T-helper 1 cell treated with Interleukin-12 subunit alpha and Interleukin-12 subunit beta and Interleukin-4 antibody, amounts not matched to agents 30 μg/mL and 1 μg/mL, for 36 hours (primary cell): ENCODE results near the gene KLHL2.
"Not testable (repeated sequence)": the region's sequence is repeated elsewhere in the genome, so short reads cannot be mapped to it uniquely, and the experiment has no call there.

ENCODE experiments used
- H3K27ac Mint-ChIP-seq: one replicate; pipeline ENCODE4 v1.8.0; 2021; ENCODE audit warnings: mild to moderate bottlenecking, mixed read lengths
- H3K27me3 Mint-ChIP-seq: one replicate; pipeline ENCODE4 v1.8.0; 2021; ENCODE audit warnings: low read depth, mixed read lengths
- H3K36me3 Mint-ChIP-seq: one replicate; pipeline ENCODE4 v1.8.0; 2021; ENCODE audit warnings: low read depth, mixed read lengths
- H3K4me1 Mint-ChIP-seq: one replicate; pipeline ENCODE4 v1.8.0; 2021; ENCODE audit warnings: low read depth, mixed read lengths
- H3K4me3 Mint-ChIP-seq: one replicate; pipeline ENCODE4 v1.8.0; 2021; ENCODE audit warnings: mild to moderate bottlenecking, moderate library complexity, mixed read lengths
- H3K9me3 Mint-ChIP-seq: one replicate; pipeline ENCODE4 v1.8.0; 2021; ENCODE audit warnings: mixed read lengths

KLHL2 gene

DNA sequence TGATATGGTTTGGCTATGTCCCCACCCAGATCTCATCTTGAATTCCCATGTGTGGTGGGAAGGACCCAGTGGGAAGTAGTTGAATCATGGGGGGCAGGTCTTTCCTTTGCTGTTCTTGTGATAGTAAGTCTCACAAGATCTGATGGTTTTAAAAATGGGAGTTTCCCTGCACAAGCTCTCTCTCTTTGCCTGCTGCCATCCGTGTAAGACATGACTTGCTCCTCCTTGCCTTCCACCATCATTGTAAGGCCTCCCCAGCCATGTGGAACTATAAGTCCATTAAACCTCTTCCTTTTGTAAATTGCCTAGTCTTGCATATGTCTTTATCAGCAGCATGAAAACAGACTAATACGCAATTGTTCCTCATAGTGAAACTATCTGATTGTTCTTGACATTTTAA is 66.1 kb downstream of the KLHL2 start:
- H3K9me3 Mint-ChIP-seq, H3K27ac Mint-ChIP-seq, H3K27me3 Mint-ChIP-seq, H3K4me3 Mint-ChIP-seq: not testable (repeated sequence)
- Mint-ChIP-seq H3K4me1 (peaks cover 14% of the 10 kb centered on the region), H3K36me3 (peaks cover 48% of the 10 kb centered on the region)

DNA sequence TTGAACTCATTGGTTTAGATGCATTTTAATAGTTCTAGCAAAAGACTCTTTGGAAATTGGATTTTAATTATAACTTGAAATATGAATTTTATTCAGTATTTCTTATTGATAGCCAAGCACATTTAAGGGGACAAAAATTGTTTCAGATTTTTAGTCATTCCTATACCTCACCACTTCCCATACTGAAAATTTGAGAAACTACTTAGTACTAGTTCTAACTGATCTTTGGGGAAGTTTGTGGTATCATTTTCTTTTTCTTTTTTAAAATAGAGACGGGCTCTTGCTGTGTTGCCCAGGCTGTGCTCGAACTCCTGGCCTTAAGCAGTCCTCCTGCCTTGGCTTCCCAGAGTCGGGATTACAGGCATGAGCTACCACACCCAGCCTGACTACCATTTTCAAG is 68.0 kb downstream of the KLHL2 start:
- H3K4me3 Mint-ChIP-seq, H3K9me3 Mint-ChIP-seq, H3K27me3 Mint-ChIP-seq, H3K4me1 Mint-ChIP-seq, H3K27ac Mint-ChIP-seq: not testable (repeated sequence)
- H3K36me3 Mint-ChIP-seq = peaks cover 46% of the 10 kb centered on the region

DNA sequence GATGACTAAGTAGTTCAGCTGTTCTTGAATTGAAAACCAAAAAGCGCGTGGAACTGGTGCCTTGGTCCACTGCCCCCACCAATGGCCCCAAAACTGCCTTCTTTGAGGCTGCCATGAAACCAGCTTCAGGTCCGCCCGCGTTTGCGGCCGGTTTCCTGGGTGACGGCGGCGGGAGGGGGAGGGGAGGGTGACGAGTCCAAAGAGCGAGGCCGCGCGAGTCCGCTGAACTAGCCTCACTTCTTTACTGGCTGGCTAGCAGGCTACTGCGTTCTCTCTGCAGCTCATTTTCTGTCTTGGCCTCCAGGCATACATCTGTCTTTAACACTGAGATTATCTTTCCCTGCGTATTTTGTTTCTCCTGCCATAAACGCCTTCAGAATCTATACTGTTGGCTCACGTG is 72.2 kb downstream of the KLHL2 start:
- not testable (repeated sequence) for H3K27ac Mint-ChIP-seq, H3K4me1 Mint-ChIP-seq, H3K4me3 Mint-ChIP-seq, H3K27me3 Mint-ChIP-seq, H3K9me3 Mint-ChIP-seq
- peaks cover 41% of the 10 kb centered on the region for H3K36me3 Mint-ChIP-seq

DNA sequence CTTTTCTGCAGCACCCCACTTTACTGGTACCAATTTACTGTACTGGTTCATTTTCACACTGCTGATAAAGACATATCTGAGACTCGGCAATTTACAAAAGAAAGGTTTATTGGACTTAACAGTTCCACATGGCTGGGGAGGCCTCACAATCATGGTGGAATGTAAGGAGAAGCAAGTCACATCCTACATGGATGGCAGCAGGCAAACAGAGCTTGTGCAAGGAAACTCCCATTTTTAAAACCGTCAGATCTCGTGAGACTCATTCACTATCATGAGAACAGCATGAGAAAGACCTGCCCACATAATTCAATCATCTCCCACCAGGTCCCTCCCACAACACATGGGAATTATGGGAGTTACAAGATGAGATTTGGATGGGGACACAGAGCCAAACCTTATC is 77.3 kb downstream of the KLHL2 start:
- H3K4me3 Mint-ChIP-seq, H3K27ac Mint-ChIP-seq, H3K27me3 Mint-ChIP-seq, H3K9me3 Mint-ChIP-seq: not testable (repeated sequence)
- Mint-ChIP-seq H3K4me1 (peaks cover 30% of the 10 kb centered on the region), H3K36me3 (peaks cover 42% of the 10 kb centered on the region)

DNA sequence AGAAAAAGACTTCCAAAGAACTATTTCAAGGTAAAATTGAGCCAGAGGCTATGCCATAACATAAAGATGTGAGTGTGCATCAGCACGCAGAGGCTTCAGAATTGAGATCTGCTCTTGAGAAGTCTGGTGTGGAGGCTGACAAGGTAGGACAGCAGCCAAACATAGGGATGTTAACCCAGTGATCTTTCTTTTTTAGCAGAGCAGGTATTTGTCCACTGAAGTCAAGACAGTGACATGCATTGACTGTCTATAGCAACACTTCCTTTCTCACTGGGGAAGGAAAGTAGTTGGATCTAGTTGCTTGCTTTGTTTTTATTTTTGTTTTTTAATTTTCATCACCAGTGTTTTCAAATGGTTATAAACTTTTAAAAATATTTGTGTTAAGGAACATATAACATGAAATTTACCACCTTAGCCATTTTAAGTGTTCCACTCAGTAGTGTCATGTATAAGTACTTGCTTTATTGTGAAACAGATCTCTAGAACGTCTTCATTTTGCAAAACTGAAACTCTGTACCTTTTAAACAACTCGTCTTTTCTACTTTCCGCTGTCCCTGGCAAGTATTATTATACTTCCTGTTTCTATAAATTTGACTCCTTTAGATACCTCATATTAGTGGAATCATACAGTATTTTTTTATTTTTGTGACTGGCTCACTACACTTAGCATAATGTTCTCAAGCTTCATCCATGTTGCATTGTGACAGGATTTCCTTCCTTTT is 79.4 kb downstream of the KLHL2 start:
- Mint-ChIP-seq H3K4me1 (peaks cover 32% of the 10 kb centered on the region), H3K36me3 (peaks cover 36% of the 10 kb centered on the region), H3K27ac (peak overlapping the region; percentile 6), H3K4me3 (peak overlapping the region; percentile 47)
- not testable (repeated sequence) for H3K9me3 Mint-ChIP-seq, H3K27me3 Mint-ChIP-seq

DNA sequence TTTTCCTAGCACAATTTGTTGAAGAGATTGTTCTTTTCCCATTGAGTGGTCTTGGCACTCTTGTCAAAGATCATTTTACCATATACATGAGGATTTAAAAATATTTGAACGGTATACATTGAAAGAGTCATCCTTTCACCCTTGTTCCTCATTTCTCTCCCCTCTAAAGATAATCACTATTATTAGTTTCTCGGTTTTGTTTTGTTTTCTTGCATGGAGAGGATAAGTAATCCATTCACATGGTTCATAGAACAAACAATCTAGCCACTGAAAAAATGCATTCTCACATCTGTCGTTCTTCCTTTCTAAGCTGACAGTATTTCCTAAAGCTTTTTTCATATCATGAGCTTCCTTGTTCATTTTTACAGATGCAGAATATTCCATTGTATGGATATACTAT is 80.9 kb downstream of the KLHL2 start:
- H3K27ac Mint-ChIP-seq = no peak overlapping the region
- peaks cover 24% of the 10 kb centered on the region for H3K36me3 Mint-ChIP-seq
- no peaks in the 10 kb centered on the region for H3K9me3 Mint-ChIP-seq
- no peaks in the 10 kb centered on the region for H3K27me3 Mint-ChIP-seq
- no peak overlapping the region for H3K4me3 Mint-ChIP-seq
- H3K4me1 Mint-ChIP-seq = peaks cover 31% of the 10 kb centered on the region

DNA sequence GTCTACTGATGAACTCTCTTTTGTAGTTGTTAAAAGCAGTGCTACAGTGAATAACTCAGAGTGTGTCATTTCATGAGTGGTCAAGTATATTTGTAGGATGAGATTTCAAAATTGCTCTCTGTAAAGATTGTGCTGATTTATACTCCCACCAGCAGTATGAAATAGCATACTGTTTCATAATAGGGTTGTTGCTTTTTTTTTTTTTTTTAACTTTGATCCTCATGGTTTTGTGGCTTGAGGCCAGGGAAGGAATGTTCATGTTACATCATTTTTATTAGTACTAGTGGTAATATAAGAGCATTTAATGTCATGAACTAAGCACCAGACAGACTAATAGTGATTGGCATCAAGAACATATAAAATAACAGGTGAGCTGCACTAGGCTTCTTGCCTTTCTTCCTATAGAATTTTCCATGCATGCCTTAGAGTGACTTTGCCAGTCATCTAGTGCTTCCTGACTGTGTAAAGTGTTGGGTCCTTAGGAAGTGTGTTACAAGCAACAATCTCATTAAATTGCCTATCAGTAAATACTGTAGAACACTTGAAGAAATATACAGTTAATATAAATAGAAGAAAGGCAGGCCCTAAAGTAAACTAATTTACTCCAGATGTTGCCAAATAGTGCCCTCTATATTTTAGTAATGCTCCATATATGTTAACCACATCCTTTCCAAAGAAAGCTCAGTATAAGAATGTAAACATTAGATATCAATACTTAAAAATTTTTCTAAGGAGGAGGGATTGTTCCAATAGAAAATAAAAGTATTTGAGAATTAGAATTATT is 81.5 kb downstream of the KLHL2 start:
- Mint-ChIP-seq H3K4me3 (no peak overlapping the region), H3K27me3 (no peaks in the 10 kb centered on the region), H3K4me1 (peaks cover 31% of the 10 kb centered on the region), H3K9me3 (no peaks in the 10 kb centered on the region), H3K27ac (no peak overlapping the region), H3K36me3 (peaks cover 24% of the 10 kb centered on the region)

DNA sequence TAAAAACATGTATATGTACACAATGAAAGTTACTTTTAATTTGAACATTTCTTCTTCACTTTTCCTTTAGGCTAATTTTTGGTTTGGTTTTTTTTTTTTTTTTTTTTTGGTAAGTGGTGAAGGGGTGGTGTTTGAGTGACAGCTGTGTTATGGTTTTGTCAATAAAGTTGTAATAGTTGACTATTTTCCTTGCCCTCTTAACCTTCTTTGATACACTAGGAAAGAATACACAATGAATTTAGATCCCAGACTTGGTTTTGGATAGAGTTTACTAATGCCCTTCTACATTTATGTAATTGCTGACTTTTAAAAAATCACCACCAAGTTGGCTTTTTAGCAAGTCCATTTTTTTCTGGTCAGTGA is 82.0 kb downstream of the KLHL2 start:
- Mint-ChIP-seq H3K4me3 (peak overlapping the region; percentile 1), H3K9me3 (no peaks in the 10 kb centered on the region), H3K27me3 (no peaks in the 10 kb centered on the region), H3K36me3 (peaks cover 20% of the 10 kb centered on the region), H3K4me1 (peaks cover 35% of the 10 kb centered on the region), H3K27ac (no peak overlapping the region)

DNA sequence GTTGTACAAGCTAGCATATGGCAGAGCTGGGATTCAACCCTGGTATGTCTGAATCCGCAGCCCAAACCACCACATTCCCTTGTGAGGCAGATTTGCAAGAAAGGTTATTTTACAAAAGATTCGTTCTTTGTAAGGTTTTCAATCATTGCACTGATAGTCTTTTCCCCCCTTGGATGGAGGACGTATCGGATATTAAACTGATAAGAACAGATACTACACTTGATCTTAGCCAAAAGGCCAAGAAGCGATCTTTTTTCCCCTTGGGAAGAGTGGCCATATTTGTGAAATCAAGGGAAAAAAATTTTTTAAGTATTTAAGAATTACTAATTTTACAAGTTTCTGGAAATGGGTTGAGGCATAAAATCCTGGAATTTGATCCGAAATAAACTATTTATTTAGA is 85.7 kb downstream of the KLHL2 start:
- H3K27me3 Mint-ChIP-seq = no peaks in the 10 kb centered on the region
- H3K4me3 Mint-ChIP-seq = no peak overlapping the region
- H3K9me3 Mint-ChIP-seq = no peaks in the 10 kb centered on the region
- peaks cover 34% of the 10 kb centered on the region for H3K4me1 Mint-ChIP-seq
- no peak overlapping the region for H3K27ac Mint-ChIP-seq
- H3K36me3 Mint-ChIP-seq = peaks cover 28% of the 10 kb centered on the region

DNA sequence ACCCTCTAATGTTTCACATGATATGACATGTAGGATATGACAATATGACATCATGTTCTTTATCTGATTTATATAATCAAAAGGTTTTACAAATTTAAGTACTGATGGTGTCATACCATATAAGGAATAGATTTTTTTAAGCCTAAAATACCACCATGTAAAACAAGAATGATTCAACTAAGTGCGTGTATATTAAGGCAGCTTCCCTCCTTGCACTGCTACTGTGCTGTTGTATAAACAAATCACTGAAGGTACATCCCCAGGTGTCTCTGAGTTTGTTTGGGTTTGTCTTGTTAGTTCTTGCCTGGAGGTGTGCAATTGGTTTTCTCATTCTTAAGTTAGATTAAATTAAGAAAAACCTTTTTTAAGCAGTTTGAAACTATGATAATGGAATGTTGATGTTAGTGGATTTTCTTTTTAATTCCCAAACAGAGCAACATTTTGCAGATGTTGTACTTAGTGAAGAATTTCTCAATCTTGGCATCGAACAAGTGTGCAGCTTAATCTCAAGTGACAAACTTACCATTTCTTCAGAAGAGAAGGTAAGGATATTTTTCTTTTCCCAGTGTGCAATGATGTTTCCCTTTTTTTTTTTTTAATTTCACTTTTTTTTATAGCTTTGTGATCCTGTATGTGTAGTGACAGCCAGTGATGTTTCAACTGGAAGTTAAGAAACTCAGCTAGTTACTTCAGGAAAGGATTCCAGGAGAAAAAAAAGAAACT is 86.7 kb downstream of the KLHL2 start:
- H3K4me3 Mint-ChIP-seq = no peak overlapping the region
- H3K4me1 Mint-ChIP-seq = peaks cover 26% of the 10 kb centered on the region
- no peaks in the 10 kb centered on the region for H3K9me3 Mint-ChIP-seq
- H3K27me3 Mint-ChIP-seq = no peaks in the 10 kb centered on the region
- H3K36me3 Mint-ChIP-seq = peaks cover 25% of the 10 kb centered on the region
- H3K27ac Mint-ChIP-seq = no peak overlapping the region

DNA sequence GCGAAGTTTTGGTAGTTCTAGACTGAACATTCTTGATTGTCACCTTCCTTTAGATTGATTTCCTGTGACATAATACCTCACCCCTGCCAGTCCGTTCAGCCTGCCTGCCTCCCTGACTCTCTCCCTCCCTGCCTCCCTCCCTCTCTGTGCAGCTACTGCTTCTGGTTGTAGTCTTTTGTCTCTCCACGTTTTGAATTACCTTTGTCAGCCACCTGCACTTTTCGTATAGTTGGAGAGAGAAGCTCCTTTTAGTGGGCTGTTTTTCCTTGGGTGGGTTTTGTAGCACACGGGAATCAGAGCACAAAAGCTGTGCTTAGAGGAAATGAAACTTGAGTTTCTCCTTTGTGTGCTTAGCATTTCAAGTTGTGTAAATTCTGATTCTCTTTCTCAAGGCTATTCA is 87.5 kb downstream of the KLHL2 start:
- H3K27ac Mint-ChIP-seq = peak overlapping the region; percentile 24
- H3K4me1 Mint-ChIP-seq = peaks cover 22% of the 10 kb centered on the region
- H3K27me3 Mint-ChIP-seq = no peaks in the 10 kb centered on the region
- no peaks in the 10 kb centered on the region for H3K9me3 Mint-ChIP-seq
- peak overlapping the region; percentile 46 for H3K4me3 Mint-ChIP-seq
- H3K36me3 Mint-ChIP-seq = peaks cover 27% of the 10 kb centered on the region

DNA sequence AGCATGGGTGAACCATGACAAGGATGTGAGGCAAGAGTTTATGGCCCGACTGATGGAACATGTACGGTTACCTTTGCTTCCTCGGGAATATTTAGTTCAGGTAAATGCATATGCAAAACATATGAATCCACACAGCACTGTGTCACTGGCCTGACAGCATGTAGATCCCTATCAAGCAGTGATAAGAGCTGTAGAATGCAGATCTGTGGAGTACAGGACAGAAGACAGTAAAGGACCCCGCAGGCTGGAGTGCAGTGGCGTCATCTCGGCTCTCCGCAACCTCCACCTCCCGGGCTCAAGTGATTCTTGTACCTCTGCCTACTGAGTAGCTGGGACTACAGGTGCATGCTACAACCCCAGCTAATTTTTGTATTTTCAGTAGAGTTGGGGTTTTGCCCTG is 90.3 kb downstream of the KLHL2 start:
- Mint-ChIP-seq H3K9me3 (no peaks in the 10 kb centered on the region), H3K36me3 (peaks cover 27% of the 10 kb centered on the region), H3K4me1 (peaks cover 32% of the 10 kb centered on the region), H3K27ac (no peak overlapping the region), H3K27me3 (no peaks in the 10 kb centered on the region), H3K4me3 (no peak overlapping the region)

DNA sequence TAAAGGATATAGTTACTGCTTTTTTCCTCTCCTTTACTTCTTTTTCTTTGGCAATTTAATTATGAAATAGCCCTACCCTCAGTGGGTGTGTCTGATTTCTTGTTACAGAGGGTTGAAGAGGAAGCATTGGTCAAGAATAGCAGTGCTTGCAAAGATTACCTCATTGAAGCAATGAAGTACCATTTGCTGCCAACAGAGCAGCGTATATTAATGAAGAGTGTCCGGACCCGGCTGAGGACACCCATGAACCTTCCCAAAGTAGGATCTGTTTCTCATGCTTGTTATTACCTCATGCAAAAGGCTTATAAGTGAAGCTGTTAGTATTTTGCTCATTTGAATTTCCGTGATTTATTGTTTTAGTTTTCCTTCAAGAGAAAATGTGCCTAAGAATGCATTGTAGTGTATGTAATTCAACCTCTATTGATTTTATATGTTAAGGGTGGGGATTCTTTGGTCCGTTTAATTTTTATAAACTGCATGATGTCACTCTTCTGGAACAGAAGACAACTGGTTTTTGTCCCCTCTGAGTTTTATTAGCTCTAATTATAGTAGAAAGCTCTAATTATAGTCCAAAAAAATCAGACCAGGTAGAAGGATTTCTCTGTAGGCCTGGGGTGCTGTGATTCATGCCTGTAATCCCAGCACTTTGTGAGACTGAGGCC is 92.2 kb downstream of the KLHL2 start:
- Mint-ChIP-seq H3K4me1 (peaks cover 34% of the 10 kb centered on the region), H3K36me3 (peaks cover 32% of the 10 kb centered on the region), H3K27me3 (no peaks in the 10 kb centered on the region), H3K4me3 (no peak overlapping the region), H3K27ac (no peak overlapping the region), H3K9me3 (no peaks in the 10 kb centered on the region)

DNA sequence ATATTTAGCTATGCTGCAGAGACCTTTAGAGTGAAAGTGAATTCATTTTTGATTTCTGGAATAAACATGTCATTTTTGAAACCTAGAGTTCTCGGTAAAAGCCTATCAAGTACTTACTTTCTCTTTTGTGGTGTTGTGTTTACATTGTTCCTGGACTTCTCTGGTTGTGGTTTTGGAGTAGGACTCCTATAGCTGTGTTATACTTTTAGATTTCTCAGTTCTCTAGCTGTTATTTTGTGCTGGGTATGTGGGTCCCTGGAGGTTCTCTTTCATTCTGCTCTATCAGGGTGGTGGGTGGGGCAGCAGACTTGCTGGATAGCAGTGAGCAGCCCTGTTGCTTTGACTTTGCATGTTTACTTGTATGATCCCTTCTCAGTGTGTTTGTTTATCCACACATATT is 94.5 kb downstream of the KLHL2 start:
- peak overlapping the region; percentile 16 for H3K27ac Mint-ChIP-seq
- H3K9me3 Mint-ChIP-seq = no peaks in the 10 kb centered on the region
- H3K27me3 Mint-ChIP-seq = no peaks in the 10 kb centered on the region
- H3K4me3 Mint-ChIP-seq = peak overlapping the region; percentile 72
- H3K4me1 Mint-ChIP-seq = peaks cover 20% of the 10 kb centered on the region
- peaks cover 22% of the 10 kb centered on the region for H3K36me3 Mint-ChIP-seq
